Measurements from ENCODE around the gene ZNF267.

DNA sequence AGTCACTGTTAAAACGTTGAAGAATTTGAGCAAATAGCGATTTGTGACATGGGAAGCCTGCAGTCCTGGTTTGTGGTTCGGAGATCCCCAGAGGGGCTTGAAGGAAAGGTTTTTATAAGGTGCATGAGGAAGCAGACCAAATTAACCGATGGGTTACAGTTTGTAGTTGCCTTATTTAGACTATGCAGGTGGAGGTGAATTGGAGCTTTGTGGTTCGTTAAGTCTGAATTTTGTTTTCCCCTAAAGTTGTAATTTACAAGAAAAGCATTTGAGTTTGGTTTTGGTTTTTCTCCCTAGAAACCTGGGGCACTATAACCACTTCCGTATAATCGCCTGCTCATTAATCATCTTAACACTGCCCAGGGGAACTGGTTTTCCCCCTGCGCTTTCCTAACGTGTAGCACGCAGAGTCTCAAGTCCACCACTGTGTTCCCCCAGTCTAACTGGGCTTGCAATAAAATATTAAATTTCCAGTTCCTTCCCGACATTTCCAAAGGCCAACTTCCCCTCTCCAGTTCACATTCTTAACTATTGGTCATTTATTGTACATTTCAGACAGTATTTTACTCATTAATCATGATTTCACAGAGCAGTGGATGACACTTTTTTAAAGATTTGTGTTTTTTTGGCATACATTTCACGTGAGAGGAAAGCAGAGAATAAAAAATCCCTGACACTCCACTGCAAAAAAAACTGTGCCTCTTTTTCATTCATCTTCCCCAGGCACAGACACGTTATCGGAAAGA, 932 bp downstream of the ZNF267 start:
- TF ChIP-seq CTCF (IDR thresholded peaks at IDR 0.05; ENCODE audit: low read depth, low read length, poor library complexity, severe bottlenecking) (no peak), EZH2phosphoT487 (IDR thresholded peaks at IDR 0.05; ENCODE audit: borderline replicate concordance, low read length) (no peak)
